Measurements from ENCODE around the gene ASTN1.

The ASTN1 gene

DNA sequence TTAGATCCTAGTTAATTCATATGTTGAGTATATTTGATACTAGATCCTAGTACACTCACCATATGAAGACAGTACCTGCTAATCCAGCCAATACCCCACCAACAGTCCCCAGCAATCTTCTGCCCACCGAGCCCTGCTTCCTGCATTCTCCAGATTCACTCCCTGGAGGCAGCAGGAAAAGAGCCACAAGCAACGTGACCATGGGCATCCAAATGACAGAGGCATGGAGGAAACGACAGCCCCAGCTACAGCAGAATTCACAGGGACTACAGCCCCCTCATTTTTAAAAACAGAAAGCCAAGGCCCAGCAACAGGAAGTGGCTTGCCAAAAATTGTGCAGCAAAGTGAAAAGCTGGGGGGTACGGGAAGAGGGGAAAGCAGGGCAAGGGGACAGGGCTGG is 29.3 kb downstream of the ASTN1 start:
- no peaks in the 10 kb centered on the region for H3K36me3 Mint-ChIP-seq (ENCODE audit: low read depth)
- no peaks in the 10 kb centered on the region for H3K27me3 Mint-ChIP-seq

GRCh38 chr1:177133977-177134538 is 30.5 kb downstream of the ASTN1 start:
- Mint-ChIP-seq H3K27ac (no peak overlapping the region), H3K4me1 (ENCODE audit: low read depth) (no peaks in the 10 kb centered on the region), H3K4me3 (no peak overlapping the region), H3K27me3 (no peaks in the 10 kb centered on the region), H3K9me3 (peaks cover 7% of the 10 kb centered on the region), H3K36me3 (ENCODE audit: low read depth) (no peaks in the 10 kb centered on the region)

More for the DNA sequence above, 29.3 kb downstream of the ASTN1 start:
- Mint-ChIP-seq H3K9me3 (peaks cover 10% of the 10 kb centered on the region), H3K27ac (no peak overlapping the region), H3K4me3 (no peak overlapping the region), H3K4me1 (ENCODE audit: low read depth) (no peaks in the 10 kb centered on the region)

DNA sequence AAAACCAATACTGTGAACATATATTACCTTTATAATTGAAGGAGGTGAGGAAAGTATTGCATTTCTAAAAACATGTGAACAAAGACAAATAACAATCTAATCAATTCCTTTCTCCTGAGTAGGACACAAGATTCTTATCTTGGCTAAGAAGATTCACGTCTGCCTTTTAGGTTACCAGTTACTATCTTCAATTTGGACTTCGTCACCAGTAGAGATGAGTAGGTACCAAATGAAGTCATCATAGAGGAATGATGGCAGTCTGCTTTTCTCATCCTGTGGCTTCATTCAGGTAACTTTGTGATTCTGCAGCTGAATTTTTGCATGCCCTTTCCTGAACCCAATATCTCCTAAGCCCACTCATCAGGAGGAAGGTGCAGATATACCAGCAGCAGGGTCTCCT is 32.4 kb downstream of the ASTN1 start:
- Mint-ChIP-seq H3K27ac (no peak overlapping the region), H3K4me3 (no peak overlapping the region), H3K9me3 (peaks cover 3% of the 10 kb centered on the region), H3K27me3 (no peaks in the 10 kb centered on the region), H3K36me3 (ENCODE audit: low read depth) (no peaks in the 10 kb centered on the region), H3K4me1 (ENCODE audit: low read depth) (no peaks in the 10 kb centered on the region)

- Mint-ChIP-seq H3K4me3 (no peak overlapping the region), H3K4me1 (ENCODE audit: low read depth) (no peaks in the 10 kb centered on the region), H3K9me3 (peaks cover 3% of the 10 kb centered on the region), H3K27me3 (no peaks in the 10 kb centered on the region), H3K36me3 (ENCODE audit: low read depth) (no peaks in the 10 kb centered on the region), H3K27ac (no peak overlapping the region)
These were observed 32.8 kb downstream of the ASTN1 start for GRCh38 chr1:177131723-177132122.

- Mint-ChIP-seq H3K9me3 (peaks cover 3% of the 10 kb centered on the region), H3K36me3 (ENCODE audit: low read depth) (no peaks in the 10 kb centered on the region), H3K4me1 (ENCODE audit: low read depth) (no peaks in the 10 kb centered on the region), H3K4me3 (no peak overlapping the region), H3K27ac (no peak overlapping the region), H3K27me3 (no peaks in the 10 kb centered on the region)
These were observed 34.0 kb downstream of the ASTN1 start for GRCh38 chr1:177130451-177130945.

GRCh38 chr1:177128665-177129281 is 35.7 kb downstream of the ASTN1 start:
- Mint-ChIP-seq H3K36me3 (ENCODE audit: low read depth) (no peaks in the 10 kb centered on the region), H3K27me3 (no peaks in the 10 kb centered on the region), H3K9me3 (peaks cover 3% of the 10 kb centered on the region), H3K4me1 (ENCODE audit: low read depth) (no peaks in the 10 kb centered on the region), H3K27ac (no peak overlapping the region), H3K4me3 (no peak overlapping the region)

GRCh38 chr1:177126267-177126666 is 38.2 kb downstream of the ASTN1 start:
- no peak overlapping the region for H3K4me3 Mint-ChIP-seq
- H3K4me1 Mint-ChIP-seq (ENCODE audit: low read depth): no peaks in the 10 kb centered on the region
- no peaks in the 10 kb centered on the region for H3K27me3 Mint-ChIP-seq
- H3K27ac Mint-ChIP-seq: no peak overlapping the region
- no peaks in the 10 kb centered on the region for H3K9me3 Mint-ChIP-seq
- H3K36me3 Mint-ChIP-seq (ENCODE audit: low read depth): no peaks in the 10 kb centered on the region

DNA sequence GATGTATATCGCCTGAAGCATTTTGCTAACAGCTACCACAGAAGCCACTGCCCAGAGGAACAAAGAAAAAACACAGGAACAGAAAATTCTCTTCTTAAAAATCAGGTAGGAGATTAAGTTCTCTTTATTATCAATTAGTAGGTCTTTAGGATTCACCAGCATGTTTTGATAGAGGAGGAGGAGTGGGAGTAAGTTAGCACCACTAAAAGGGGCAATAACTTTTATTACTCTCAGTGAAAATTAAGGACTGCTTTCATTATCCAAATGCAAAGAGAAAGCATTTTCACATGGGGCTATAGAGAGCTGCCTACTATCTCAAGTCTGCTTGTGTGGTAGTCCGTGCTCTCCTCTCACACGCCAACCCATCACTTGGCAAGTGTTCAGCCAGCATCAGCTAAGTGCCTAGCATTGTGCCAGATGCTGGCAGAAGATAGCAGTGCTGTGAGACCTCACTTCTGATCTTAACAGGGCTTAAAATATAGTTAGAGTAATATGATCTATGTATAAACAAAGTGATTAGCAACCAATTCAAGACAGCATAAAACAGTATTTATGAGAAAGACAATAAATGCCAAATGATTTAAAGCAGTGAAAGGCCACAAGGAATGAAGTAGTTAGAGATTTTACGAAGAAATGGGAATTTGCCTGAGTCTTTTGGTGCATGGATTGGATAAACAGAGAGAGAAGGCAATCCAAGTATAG is 39.8 kb downstream of the ASTN1 start:
- peaks cover under 1% of the 10 kb centered on the region for H3K27me3 Mint-ChIP-seq
- H3K9me3 Mint-ChIP-seq: peaks cover under 1% of the 10 kb centered on the region
- no peaks in the 10 kb centered on the region for H3K36me3 Mint-ChIP-seq (ENCODE audit: low read depth)
- H3K27ac Mint-ChIP-seq: no peak overlapping the region
- no peaks in the 10 kb centered on the region for H3K4me1 Mint-ChIP-seq (ENCODE audit: low read depth)
- H3K4me3 Mint-ChIP-seq: no peak overlapping the region

DNA sequence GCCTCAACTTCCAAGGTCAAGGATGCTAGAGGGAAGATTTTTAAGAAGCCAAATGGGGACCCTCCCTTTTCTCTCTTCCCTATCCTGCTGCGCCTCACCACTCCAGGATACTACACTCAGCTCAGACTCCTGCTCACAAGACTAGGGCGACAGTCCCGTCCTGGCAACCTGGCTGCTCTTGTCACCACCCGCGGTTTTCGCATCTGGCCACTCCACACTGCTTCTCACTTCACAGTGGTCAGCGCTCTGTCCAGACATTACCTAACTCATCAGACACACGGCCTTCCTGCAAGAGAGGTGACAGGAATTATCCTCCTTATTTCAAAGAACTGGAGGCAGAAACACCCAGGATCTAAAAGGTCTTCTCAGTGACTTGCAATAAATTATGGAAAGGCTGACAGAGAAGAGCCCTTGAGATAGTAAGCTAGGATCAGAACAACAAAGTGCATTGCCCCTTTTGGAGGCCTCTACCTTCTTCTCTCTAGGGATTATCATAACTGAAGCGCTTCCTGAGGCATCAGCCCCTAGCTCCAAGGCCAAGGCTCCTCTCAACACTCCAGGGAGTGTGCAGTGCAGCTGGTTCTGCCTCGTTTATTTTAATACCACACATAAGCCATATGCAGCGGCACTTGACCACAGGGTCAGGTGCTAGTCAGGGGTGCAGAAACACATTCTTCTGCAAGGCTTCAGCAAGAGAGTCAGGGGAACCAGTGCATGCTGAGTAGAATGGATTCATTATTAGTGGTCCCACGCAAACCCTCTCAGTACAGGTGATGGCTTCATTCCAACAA is 41.9 kb downstream of the ASTN1 start:
- no peaks in the 10 kb centered on the region for H3K36me3 Mint-ChIP-seq (ENCODE audit: low read depth)
- peaks cover 4% of the 10 kb centered on the region for H3K9me3 Mint-ChIP-seq
- no peak overlapping the region for H3K4me3 Mint-ChIP-seq
- H3K27ac Mint-ChIP-seq: no peak overlapping the region
- no peaks in the 10 kb centered on the region for H3K4me1 Mint-ChIP-seq (ENCODE audit: low read depth)
- peaks cover 4% of the 10 kb centered on the region for H3K27me3 Mint-ChIP-seq

DNA sequence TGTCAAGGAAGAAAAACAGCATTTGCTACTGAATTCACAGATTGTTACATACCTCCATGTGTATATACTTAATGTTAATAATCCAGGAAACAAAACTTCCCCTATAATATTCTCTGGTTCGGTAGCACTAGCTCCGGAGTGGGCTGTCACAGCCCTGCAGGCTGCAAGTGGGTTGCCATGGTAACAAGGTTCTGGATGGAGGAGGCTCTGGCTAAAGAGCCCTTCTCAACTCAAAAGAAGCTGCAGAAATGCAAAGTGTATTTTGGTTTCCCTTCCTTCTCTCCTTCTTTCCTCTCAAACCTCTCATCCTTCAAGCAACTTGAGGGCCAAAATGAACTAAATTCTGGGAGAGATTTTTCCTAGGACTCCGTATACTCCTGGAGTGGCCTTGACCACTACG is 45.2 kb downstream of the ASTN1 start:
- Mint-ChIP-seq H3K4me3 (no peak overlapping the region), H3K27me3 (peaks cover 4% of the 10 kb centered on the region), H3K4me1 (ENCODE audit: low read depth) (no peaks in the 10 kb centered on the region), H3K27ac (no peak overlapping the region), H3K9me3 (peaks cover 4% of the 10 kb centered on the region), H3K36me3 (ENCODE audit: low read depth) (no peaks in the 10 kb centered on the region)

DNA sequence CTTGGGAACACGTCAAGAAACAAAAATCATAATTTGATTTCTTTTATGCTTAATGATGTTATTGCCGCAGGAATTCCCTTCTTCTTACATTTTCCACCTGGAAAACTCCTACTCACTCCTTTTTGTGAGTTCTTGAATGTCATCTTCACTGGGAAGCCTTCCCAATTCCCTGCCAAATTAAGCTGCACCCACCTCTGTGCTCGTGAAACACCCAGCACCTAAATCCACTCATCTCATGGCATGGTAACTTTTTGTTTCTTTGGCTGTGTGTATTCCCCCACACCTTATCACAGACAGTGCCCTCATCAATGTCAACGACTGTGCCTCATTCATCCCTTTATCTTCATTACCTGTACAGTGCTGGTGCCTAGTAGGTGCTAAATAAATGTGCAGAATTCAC is 45.6 kb downstream of the ASTN1 start:
- Mint-ChIP-seq H3K27ac (no peak overlapping the region), H3K36me3 (ENCODE audit: low read depth) (no peaks in the 10 kb centered on the region), H3K4me3 (no peak overlapping the region), H3K27me3 (peaks cover 4% of the 10 kb centered on the region), H3K9me3 (peaks cover 4% of the 10 kb centered on the region), H3K4me1 (ENCODE audit: low read depth) (no peaks in the 10 kb centered on the region)

- Mint-ChIP-seq H3K4me1 (ENCODE audit: low read depth) (no peaks in the 10 kb centered on the region), H3K4me3 (no peak overlapping the region), H3K27me3 (peaks cover 4% of the 10 kb centered on the region), H3K36me3 (ENCODE audit: low read depth) (no peaks in the 10 kb centered on the region), H3K27ac (no peak overlapping the region), H3K9me3 (peaks cover 4% of the 10 kb centered on the region)
These were observed 47.6 kb downstream of the ASTN1 start for GRCh38 chr1:177116941-177117340.

GRCh38 chr1:177106614-177107365 is 57.7 kb downstream of the ASTN1 start:
- Mint-ChIP-seq H3K27ac (no peak overlapping the region), H3K9me3 (no peaks in the 10 kb centered on the region), H3K4me3 (no peak overlapping the region), H3K36me3 (ENCODE audit: low read depth) (no peaks in the 10 kb centered on the region), H3K4me1 (ENCODE audit: low read depth) (no peaks in the 10 kb centered on the region), H3K27me3 (peaks cover 4% of the 10 kb centered on the region)

DNA sequence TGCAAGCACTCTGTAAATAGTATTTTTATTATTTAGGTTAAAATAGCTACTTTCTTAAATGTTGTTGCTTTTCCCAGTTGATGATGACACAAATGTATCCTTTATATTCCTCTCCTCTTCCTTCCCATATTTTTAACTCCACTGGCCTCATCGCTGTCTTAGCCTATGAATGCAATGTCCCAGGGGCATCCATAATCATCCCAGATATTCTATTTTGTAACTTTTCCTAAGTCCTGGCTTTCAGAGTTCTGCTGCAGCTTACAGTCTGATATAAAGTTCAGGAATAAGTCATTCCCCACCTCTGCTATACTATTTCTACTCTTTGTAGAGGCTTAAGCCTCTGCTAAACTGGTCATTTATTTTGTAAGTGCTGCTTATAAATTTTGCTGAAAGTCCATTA is 58.3 kb downstream of the ASTN1 start:
- Mint-ChIP-seq H3K27ac (no peak overlapping the region), H3K27me3 (peaks cover 4% of the 10 kb centered on the region), H3K9me3 (no peaks in the 10 kb centered on the region), H3K36me3 (ENCODE audit: low read depth) (no peaks in the 10 kb centered on the region), H3K4me1 (ENCODE audit: low read depth) (no peaks in the 10 kb centered on the region), H3K4me3 (no peak overlapping the region)
